Measurements from ENCODE around the gene DPF3. TPM values are rescaled to one million over a fixed set of nuclear protein-coding genes. Genes with fewer than 3 reads are reported as not detected.

The DPF3 gene
- total RNA-seq, 3 donors from 2014 or later, result 0.32 to 2.8 (median 1.3) TPM

GRCh38 chr14:72740504-72740961, 153.4 kb downstream of the DPF3 start:
- no peaks in the 10 kb centered on the region for H3K4me1 ChIP-seq
- no peaks in the 10 kb centered on the region for H3K9me3 ChIP-seq
- intact Hi-C loops (cut with DNase I; ENCODE audit: low total_unique reads), result no loop called here
- H3K36me3 ChIP-seq, result no peaks in the 10 kb centered on the region
- no peak overlapping the region for H3K4me3 ChIP-seq
- H3K27ac ChIP-seq, result no peak overlapping the region
- TF ChIP-seq CTCF (IDR thresholded peaks at IDR 0.05), result no peak
- no peak for TF ChIP-seq POLR2A (IDR thresholded peaks at IDR 0.05)
- TF ChIP-seq POLR2AphosphoS5 (IDR thresholded peaks at IDR 0.05), result no peak
- H3K27me3 ChIP-seq, result no peaks in the 10 kb centered on the region
- no peak for DNase-seq (ENCODE audit: low spot score in 2 of 2)

- Histone ChIP-seq H3K36me3 (no peaks in the 10 kb centered on the region), H3K4me1 (no peaks in the 10 kb centered on the region), H3K27ac (no peak overlapping the region), H3K4me3 (no peak overlapping the region), H3K27me3 (no peaks in the 10 kb centered on the region), H3K9me3 (no peaks in the 10 kb centered on the region)
- intact Hi-C loops (cut with DNase I; ENCODE audit: low total_unique reads), result no loop called here
- no peak for DNase-seq (ENCODE audit: low spot score in 2 of 2)
- TF ChIP-seq CTCF (IDR thresholded peaks at IDR 0.05) (no peak), POLR2AphosphoS5 (IDR thresholded peaks at IDR 0.05) (no peak), POLR2A (IDR thresholded peaks at IDR 0.05) (no peak)
Measured at GRCh38 chr14:72739446-72740405, 154.2 kb downstream of the DPF3 start.

- H3K4me3 ChIP-seq, result no peak overlapping the region
- no peak overlapping the region for H3K27ac ChIP-seq
- DNase-seq (ENCODE audit: low spot score in 2 of 2), result no peak
- intact Hi-C loops (cut with DNase I; ENCODE audit: low total_unique reads), result no loop called here
- H3K36me3 ChIP-seq, result no peaks in the 10 kb centered on the region
- TF ChIP-seq POLR2A (IDR thresholded peaks at IDR 0.05) (no peak), POLR2AphosphoS5 (IDR thresholded peaks at IDR 0.05) (no peak), CTCF (IDR thresholded peaks at IDR 0.05) (no peak)
- no peaks in the 10 kb centered on the region for H3K9me3 ChIP-seq
- H3K4me1 ChIP-seq, result no peaks in the 10 kb centered on the region
- H3K27me3 ChIP-seq, result no peaks in the 10 kb centered on the region
Measured at GRCh38 chr14:72738161-72738611, 155.7 kb downstream of the DPF3 start.

- H3K36me3 ChIP-seq, result no peaks in the 10 kb centered on the region
- H3K4me1 ChIP-seq, result no peaks in the 10 kb centered on the region
- no peaks in the 10 kb centered on the region for H3K27me3 ChIP-seq
- no peak overlapping the region for H3K4me3 ChIP-seq
- no peak overlapping the region for H3K27ac ChIP-seq
- DNase-seq (ENCODE audit: low spot score in 2 of 2), result no peak
- H3K9me3 ChIP-seq, result no peaks in the 10 kb centered on the region
- intact Hi-C loops (cut with DNase I; ENCODE audit: low total_unique reads), result no loop called here
- no peak for TF ChIP-seq CTCF (IDR thresholded peaks at IDR 0.05)
- TF ChIP-seq POLR2A (IDR thresholded peaks at IDR 0.05), result no peak
- no peak for TF ChIP-seq POLR2AphosphoS5 (IDR thresholded peaks at IDR 0.05)
Measured at GRCh38 chr14:72737560-72737943, 156.3 kb downstream of the DPF3 start.
